Measurements from ENCODE around the gene VAC14. TPM values are rescaled to one million over a fixed set of nuclear protein-coding genes. Genes with fewer than 3 reads are reported as not detected.
A peak's percentile ranks its signal among the peaks of the same experiment; 100 is the strongest.

VAC14 gene
- total RNA-seq, 4 donors from 2014 or later: 20.1 to 47.8 (median 39.0) TPM

DNA sequence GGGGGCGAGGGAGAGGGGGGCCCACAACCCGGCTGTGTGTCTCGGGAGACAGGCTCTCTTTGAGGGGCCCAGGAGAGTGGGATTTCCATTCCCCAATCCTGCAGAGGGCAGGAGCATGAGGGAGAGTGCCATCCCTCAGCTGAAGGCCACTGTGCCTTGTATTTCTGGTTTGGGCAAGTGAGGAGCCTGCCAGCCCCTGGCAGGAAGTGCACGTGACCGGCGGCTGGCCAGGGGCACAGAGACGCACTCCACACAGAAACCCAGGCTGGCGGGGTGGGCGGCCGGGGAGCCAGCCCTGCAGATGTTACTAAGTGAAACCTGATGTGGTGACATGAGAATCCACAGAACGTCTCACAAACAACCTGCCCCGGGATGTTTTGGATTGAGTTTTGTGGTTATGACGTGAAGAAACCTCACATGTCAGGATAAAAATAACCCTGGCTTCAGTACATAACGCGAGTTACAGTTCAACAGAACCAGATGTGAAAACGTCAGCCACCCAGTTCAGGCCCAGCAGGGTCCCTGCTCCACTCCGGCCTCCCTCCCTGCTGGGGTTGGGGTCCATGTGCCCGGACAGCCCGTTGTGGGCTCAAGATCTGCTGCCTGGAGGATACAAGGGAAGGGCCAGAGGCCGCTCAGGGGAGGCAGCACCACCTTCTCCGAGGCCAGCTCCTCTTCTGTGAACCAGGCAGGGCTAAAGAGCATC is 63.4 kb downstream of the VAC14 start:
- no peak overlapping the region for H3K4me3 ChIP-seq (ENCODE audit: low read depth, poor library complexity, severe bottlenecking)
- intact Hi-C loops (cut with DNase I; ENCODE audit: low total_unique reads): no loop called here
- TF ChIP-seq, protein P1, sequence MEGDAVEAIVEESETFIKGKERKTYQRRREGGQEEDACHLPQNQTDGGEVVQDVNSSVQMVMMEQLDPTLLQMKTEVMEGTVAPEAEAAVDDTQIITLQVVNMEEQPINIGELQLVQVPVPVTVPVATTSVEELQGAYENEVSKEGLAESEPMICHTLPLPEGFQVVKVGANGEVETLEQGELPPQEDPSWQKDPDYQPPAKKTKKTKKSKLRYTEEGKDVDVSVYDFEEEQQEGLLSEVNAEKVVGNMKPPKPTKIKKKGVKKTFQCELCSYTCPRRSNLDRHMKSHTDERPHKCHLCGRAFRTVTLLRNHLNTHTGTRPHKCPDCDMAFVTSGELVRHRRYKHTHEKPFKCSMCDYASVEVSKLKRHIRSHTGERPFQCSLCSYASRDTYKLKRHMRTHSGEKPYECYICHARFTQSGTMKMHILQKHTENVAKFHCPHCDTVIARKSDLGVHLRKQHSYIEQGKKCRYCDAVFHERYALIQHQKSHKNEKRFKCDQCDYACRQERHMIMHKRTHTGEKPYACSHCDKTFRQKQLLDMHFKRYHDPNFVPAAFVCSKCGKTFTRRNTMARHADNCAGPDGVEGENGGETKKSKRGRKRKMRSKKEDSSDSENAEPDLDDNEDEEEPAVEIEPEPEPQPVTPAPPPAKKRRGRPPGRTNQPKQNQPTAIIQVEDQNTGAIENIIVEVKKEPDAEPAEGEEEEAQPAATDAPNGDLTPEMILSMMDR (IDR thresholded peaks at IDR 0.05): no peak
- TF ChIP-seq POLR2A (IDR thresholded peaks at IDR 0.05): no peak
- peak; percentile 71 to 94 for DNase-seq (ENCODE audit: low spot score in 2 of 2)
- WGBS, 2 donors: 8 to 18% methylated on average over 21 of the region's 21 CpGs

DNA sequence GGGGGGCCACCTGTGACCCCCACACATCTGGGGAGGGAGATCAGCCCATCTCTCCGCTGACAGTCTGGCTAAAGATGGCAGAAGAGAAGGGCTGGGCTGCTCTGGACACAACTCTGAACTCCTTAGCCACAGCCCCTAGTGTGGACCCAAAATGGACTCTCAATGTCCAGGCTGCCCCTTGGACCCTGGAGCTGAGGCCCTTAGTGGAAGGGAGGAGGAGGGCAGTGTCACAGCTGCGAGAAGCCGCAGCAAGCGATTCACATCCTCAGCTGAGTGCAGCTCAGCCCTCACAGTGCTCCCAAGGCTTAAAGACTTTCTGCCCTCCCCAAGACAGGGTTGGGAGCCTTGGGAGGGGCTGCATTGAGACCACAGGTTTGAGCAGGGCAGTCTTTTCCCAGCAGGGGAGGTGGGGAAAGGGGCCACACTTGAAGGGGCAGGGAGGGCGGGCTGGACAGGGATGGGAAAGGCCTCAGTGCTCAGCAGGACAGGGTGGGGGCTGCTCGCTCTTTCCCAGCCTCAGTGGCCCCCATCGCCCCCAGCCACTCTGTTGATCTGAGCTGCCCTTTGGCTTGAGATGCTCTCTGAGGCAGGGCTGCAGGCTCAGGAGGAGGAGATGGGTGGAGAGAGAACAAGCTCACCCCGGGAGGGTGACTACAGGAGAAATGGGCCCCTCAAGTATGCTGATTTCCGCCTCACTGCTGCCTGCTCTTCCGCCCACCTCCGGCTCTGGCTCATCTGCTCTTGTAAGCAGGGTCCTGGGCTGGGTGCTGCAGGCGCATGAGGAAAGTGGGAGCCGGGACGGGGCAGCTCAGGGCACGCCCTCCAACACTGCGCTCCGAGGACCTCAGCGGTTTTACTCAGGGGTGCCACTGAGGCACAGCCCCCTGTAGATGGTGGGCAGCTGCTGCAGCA is 64.2 kb downstream of the VAC14 start:
- DNase-seq (ENCODE audit: low spot score in 2 of 2): no peak
- H3K4me3 ChIP-seq (ENCODE audit: low read depth, poor library complexity, severe bottlenecking): no peak overlapping the region
- no peak for TF ChIP-seq POLR2A (IDR thresholded peaks at IDR 0.05)
- TF ChIP-seq, protein P1 (IDR thresholded peaks at IDR 0.05): no peak
- intact Hi-C loops (cut with DNase I; ENCODE audit: low total_unique reads): no loop called here
- 69 to 87% methylated on average over 18 of the region's 18 CpGs for WGBS, 2 donors

DNA sequence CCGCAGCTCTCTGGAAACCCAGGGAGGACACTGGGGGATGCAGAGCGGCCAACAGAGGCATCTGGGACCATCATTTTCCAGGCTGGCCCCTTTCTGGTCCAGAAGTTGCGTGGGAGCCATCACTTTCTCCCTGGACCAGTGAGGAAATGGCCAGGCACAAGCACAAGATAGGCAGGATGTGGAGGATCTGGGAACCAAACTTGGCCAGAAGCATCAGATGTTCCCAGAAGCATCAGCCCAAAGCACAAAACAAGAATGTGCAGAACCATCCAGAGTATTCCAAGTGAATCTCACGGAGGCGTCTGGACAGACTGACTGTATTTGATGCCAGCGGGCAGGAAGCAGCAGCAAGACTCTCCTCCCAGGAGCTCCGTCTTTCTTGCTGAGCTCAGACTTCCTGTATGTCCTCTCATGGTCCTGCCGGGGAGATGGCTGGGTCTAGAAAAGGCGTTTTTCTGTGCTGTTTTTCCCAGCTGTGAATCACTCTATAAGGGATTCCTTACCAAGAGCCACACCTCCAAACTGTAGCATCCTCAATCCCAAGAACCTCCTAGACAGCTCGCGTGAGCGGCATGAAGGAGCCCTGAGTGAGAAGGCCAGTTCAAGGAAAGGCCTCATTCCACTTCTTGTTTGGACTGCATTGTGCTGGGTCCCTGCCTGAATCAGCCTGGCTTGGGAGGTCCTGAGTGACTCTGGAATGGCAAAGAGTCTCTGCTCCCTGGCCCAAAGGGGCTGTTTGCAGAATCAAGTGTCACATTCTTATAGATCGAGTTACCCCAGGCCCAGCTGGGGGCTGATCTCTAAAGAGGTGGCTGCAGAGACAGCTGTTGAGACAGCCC is 65.6 kb downstream of the VAC14 start:
- H3K4me3 ChIP-seq (ENCODE audit: low read depth, poor library complexity, severe bottlenecking): no peak overlapping the region
- intact Hi-C loops (cut with DNase I; ENCODE audit: low total_unique reads): no loop called here
- TF ChIP-seq, protein P1 (IDR thresholded peaks at IDR 0.05): no peak
- TF ChIP-seq POLR2A (IDR thresholded peaks at IDR 0.05): no peak
- WGBS, 2 donors: 59 to 69% methylated on average over 13 of the region's 13 CpGs
- DNase-seq (ENCODE audit: low spot score in 2 of 2): peak; percentile 63 to 86

DNA sequence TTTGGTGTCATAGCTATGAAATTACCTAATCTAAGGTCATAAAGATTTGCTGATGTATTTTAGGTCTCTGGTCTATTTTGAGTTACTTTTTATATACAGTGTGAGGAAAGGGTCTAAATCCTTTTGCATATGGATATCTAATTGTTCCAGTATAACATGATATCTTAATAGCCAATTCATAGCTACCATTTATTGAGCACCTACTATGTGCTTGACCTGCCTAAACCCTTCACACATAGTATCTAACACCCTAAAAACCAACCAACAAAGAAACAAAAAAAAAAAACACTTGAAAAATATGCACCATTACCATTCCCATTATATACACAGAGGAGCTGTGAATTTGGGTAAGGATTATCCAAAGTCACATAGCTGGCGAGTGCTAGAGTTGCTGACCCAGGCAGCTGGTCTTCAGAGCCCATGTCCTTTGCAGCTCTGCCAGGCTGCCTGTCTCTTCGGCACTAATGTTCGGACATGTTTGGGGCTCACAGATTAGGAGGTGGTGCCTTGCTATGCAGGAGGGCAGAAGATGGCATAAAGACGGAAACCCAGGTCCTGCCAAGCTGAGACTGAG is 66.3 kb downstream of the VAC14 start:
- intact Hi-C loops (cut with DNase I; ENCODE audit: low total_unique reads): no loop called here
- DNase-seq (ENCODE audit: low spot score in 2 of 2): no peak
- WGBS, 2 donors: 84% methylated on average over 4 of the region's 4 CpGs
- TF ChIP-seq, protein P1 (IDR thresholded peaks at IDR 0.05): no peak
- TF ChIP-seq POLR2A (IDR thresholded peaks at IDR 0.05): no peak
- no peak overlapping the region for H3K4me3 ChIP-seq (ENCODE audit: low read depth, poor library complexity, severe bottlenecking)

DNA sequence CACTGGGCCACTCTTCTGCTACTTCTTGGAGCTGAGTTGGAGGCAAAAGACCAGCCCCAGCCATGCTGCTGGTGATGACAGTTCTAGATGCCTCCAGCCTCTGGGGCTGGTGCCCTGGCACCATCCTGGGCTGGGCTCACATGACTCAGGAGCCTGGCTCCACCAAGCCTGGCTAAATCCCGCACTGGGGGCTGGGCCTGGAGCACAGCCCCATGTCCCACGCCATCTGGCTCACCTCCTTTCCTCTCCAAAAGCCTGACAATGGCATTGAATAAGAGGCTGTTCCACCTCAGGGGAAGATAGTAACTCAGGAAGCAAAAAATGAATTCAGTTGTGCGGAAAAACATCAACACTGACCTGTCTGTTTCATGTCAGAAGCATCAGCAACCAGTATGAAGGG is 70.0 kb downstream of the VAC14 start:
- 63 to 76% methylated on average over 3 of the region's 3 CpGs for WGBS, 2 donors
- TF ChIP-seq POLR2A (IDR thresholded peaks at IDR 0.05): no peak
- TF ChIP-seq, protein P1 (IDR thresholded peaks at IDR 0.05): no peak
- no peak overlapping the region for H3K4me3 ChIP-seq (ENCODE audit: low read depth, poor library complexity, severe bottlenecking)
- no peak for DNase-seq (ENCODE audit: low spot score in 2 of 2)
- intact Hi-C loops (cut with DNase I; ENCODE audit: low total_unique reads): no loop called here

Measured in lower leg skin (tissue), 4 donors.